Neural crest cell (in vitro differentiated cells): Measurements from ENCODE around the gene THRB. TPM values are rescaled to one million over a fixed set of nuclear protein-coding genes. Genes with fewer than 3 reads are reported as not detected.

ENCODE experiments used
- DNase-seq: peaks from one replicate; pipeline ENCODE4 v3.0.0; 2021; ENCODE audit warnings: low read depth, mixed read lengths, low spot score
- H3K27ac Mint-ChIP-seq: one replicate; pipeline ENCODE4 v1.8.0; 2021; ENCODE audit warnings: mild to moderate bottlenecking, mixed read lengths; ENCODE audit not compliant: unreplicated experiment
- H3K27me3 Mint-ChIP-seq: 2 replicates; pipeline ENCODE4 v1.8.0; 2021; ENCODE audit warnings: low read depth, mild to moderate bottlenecking, mixed read lengths
- H3K36me3 Mint-ChIP-seq: 2 replicates; pipeline ENCODE4 v1.8.0; 2021; ENCODE audit warnings: low read depth, mild to moderate bottlenecking, mixed read lengths
- H3K4me1 Mint-ChIP-seq: 2 replicates; pipeline ENCODE4 v1.8.0; 2021; ENCODE audit warnings: mixed read lengths
- H3K4me3 Mint-ChIP-seq: one replicate; pipeline ENCODE4 v1.8.0; 2021; ENCODE audit warnings: mild to moderate bottlenecking, mixed read lengths
- H3K9me3 Mint-ChIP-seq: 2 replicates; pipeline ENCODE4 v1.8.0; 2021; ENCODE audit warnings: mixed read lengths
- CTCF ChIP-seq: fragments of 200-600 bp; sonication (generic); conservative IDR thresholded peaks from 2 replicates; pipeline ENCODE4 v1.5.0; 2021; ENCODE audit warnings: antibody characterized with exemption, mild to moderate bottlenecking
- total RNA-seq: library from RNA; stranded (reverse); gene quantifications from 2 replicates; pipeline ENCODE4 v1.2.1, GENCODE V29; 2021

THRB gene
- total RNA-seq, 1 donor from 2014 or later: 0.65 TPM

- TF ChIP-seq CTCF: no peak
- Mint-ChIP-seq H3K4me1 (peaks cover 3% of the 10 kb centered on the region), H3K27me3 (peaks cover 24% of the 10 kb centered on the region), H3K27ac (no peak overlapping the region), H3K9me3 (no peaks in the 10 kb centered on the region), H3K36me3 (no peaks in the 10 kb centered on the region), H3K4me3 (no peak overlapping the region)
- DNase-seq: no peak
Measured at GRCh38 chr3:24500806-24501205, 6.2 kb upstream of the THRB start.

DNA sequence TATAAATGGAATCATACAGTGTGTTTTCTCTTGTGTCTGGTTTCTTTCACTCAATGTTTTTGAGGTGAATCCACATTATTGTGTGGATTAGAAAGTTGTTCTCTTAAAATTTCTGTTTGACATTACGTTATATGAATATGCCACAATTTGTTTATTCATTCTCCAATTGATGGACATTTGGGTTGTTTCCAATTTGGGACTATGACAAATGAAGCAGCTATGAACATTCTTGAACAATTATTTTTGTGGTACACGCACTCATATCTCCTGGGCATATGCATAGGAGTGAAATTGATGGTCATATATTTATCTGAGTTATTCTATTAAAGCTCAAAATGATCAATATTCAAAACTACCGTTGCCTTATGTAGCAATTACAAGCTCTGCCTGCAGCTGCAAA is 5.3 kb upstream of the THRB start:
- Mint-ChIP-seq H3K4me1 (peaks cover 8% of the 10 kb centered on the region), H3K27ac (no peak overlapping the region), H3K36me3 (no peaks in the 10 kb centered on the region), H3K9me3 (no peaks in the 10 kb centered on the region), H3K4me3 (no peak overlapping the region), H3K27me3 (peaks cover 29% of the 10 kb centered on the region)
- DNase-seq: no peak
- TF ChIP-seq CTCF: no peak

DNA sequence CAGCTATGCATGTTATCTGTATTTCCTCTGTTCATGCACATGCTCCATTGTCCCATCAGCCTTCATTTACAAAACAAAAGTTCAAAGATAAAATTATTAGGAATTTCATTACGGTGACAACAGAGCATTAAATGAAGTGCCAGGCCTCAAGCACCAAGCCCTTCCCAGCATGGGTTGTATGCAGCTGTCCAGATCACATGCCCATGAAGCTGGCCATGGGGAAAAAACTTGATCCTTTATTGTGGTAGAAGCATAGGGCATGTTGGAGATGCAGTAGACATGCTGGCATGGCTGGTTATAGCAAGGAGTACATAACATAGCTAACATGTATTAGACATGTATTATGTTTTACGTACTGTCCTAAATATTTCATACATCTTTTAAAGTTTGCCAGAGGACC is 4.1 kb upstream of the THRB start:
- H3K27ac Mint-ChIP-seq: no peak overlapping the region
- H3K4me1 Mint-ChIP-seq: peaks cover 10% of the 10 kb centered on the region
- no peak for TF ChIP-seq CTCF
- peaks cover 38% of the 10 kb centered on the region for H3K27me3 Mint-ChIP-seq
- no peaks in the 10 kb centered on the region for H3K9me3 Mint-ChIP-seq
- DNase-seq: no peak
- H3K36me3 Mint-ChIP-seq: no peaks in the 10 kb centered on the region
- no peak overlapping the region for H3K4me3 Mint-ChIP-seq

- Mint-ChIP-seq H3K9me3 (no peaks in the 10 kb centered on the region), H3K36me3 (no peaks in the 10 kb centered on the region), H3K27ac (no peak overlapping the region), H3K27me3 (peaks cover 42% of the 10 kb centered on the region), H3K4me3 (peak overlapping the region; percentile 61), H3K4me1 (peaks cover 12% of the 10 kb centered on the region)
- no peak for DNase-seq
- no peak for TF ChIP-seq CTCF
Measured at GRCh38 chr3:24498391-24498790, 3.7 kb upstream of the THRB start.

GRCh38 chr3:24497942-24498341 is 3.3 kb upstream of the THRB start:
- no peak for DNase-seq
- Mint-ChIP-seq H3K36me3 (no peaks in the 10 kb centered on the region), H3K27ac (no peak overlapping the region), H3K9me3 (no peaks in the 10 kb centered on the region), H3K4me3 (peak overlapping the region; percentile 61), H3K27me3 (peaks cover 46% of the 10 kb centered on the region), H3K4me1 (peaks cover 12% of the 10 kb centered on the region)
- TF ChIP-seq CTCF: no peak
